Measurements from ENCODE around the gene COL25A1.
"Not testable (repeated sequence)": the region's sequence is repeated elsewhere in the genome, so short reads cannot be mapped to it uniquely, and the experiment has no call there.

The COL25A1 gene

GRCh38 chr4:109009909-109010308 lies 292.5 kb downstream of the COL25A1 start:
- no peak overlapping the region for H3K4me3 ChIP-seq (ENCODE audit: low read length)
- no peak for DNase-seq (ENCODE audit: low read depth, low spot score)

GRCh38 chr4:109007976-109008375 lies 294.5 kb downstream of the COL25A1 start:
- H3K4me3 ChIP-seq (ENCODE audit: low read length), result no peak overlapping the region
- no peak for DNase-seq (ENCODE audit: low read depth, low spot score)

- H3K4me3 ChIP-seq (ENCODE audit: low read length), result no peak overlapping the region
- DNase-seq (ENCODE audit: low read depth, low spot score), result no peak
Observed at GRCh38 chr4:109005523-109005922, 296.9 kb downstream of the COL25A1 start.

GRCh38 chr4:109004418-109004817 lies 298.0 kb downstream of the COL25A1 start:
- DNase-seq (ENCODE audit: low read depth, low spot score), result no peak
- no peak overlapping the region for H3K4me3 ChIP-seq (ENCODE audit: low read length)

- DNase-seq (ENCODE audit: low read depth, low spot score), result no peak
- no peak overlapping the region for H3K4me3 ChIP-seq (ENCODE audit: low read length)
Observed at GRCh38 chr4:109003964-109004363, 298.5 kb downstream of the COL25A1 start.

GRCh38 chr4:108991551-108992328 lies 310.7 kb downstream of the COL25A1 start:
- no peak overlapping the region for H3K4me3 ChIP-seq (ENCODE audit: low read length)
- no peak for DNase-seq (ENCODE audit: low read depth, low spot score)

- H3K4me3 ChIP-seq (ENCODE audit: low read length), result no peak overlapping the region
- DNase-seq (ENCODE audit: low read depth, low spot score), result no peak
Observed at GRCh38 chr4:108988464-108989195, 313.8 kb downstream of the COL25A1 start.

- DNase-seq (ENCODE audit: low read depth, low spot score); H3K4me3 ChIP-seq (ENCODE audit: low read length): not testable (repeated sequence)
Observed at GRCh38 chr4:108984495-108984894, 318.0 kb downstream of the COL25A1 start.

GRCh38 chr4:108982402-108983185 lies 319.9 kb downstream of the COL25A1 start:
- no peak for DNase-seq (ENCODE audit: low read depth, low spot score)
- H3K4me3 ChIP-seq (ENCODE audit: low read length), result no peak overlapping the region

GRCh38 chr4:108980455-108981239 lies 321.8 kb downstream of the COL25A1 start:
- no peak overlapping the region for H3K4me3 ChIP-seq (ENCODE audit: low read length)
- DNase-seq (ENCODE audit: low read depth, low spot score), result no peak

- no peak overlapping the region for H3K4me3 ChIP-seq (ENCODE audit: low read length)
- DNase-seq (ENCODE audit: low read depth, low spot score), result no peak
Observed at GRCh38 chr4:108979759-108980158, 322.7 kb downstream of the COL25A1 start.

GRCh38 chr4:108978066-108978465 lies 324.4 kb downstream of the COL25A1 start:
- no peak overlapping the region for H3K4me3 ChIP-seq (ENCODE audit: low read length)
- DNase-seq (ENCODE audit: low read depth, low spot score), result no peak

- H3K4me3 ChIP-seq (ENCODE audit: low read length), result no peak overlapping the region
- DNase-seq (ENCODE audit: low read depth, low spot score), result no peak
Observed at GRCh38 chr4:108972613-108973283, 329.7 kb downstream of the COL25A1 start.

- H3K4me3 ChIP-seq (ENCODE audit: low read length), result no peak overlapping the region
- DNase-seq (ENCODE audit: low read depth, low spot score), result no peak
Observed at GRCh38 chr4:108971473-108971872, 331.0 kb downstream of the COL25A1 start.

- H3K4me3 ChIP-seq (ENCODE audit: low read length), result no peak overlapping the region
- DNase-seq (ENCODE audit: low read depth, low spot score), result no peak
Observed at GRCh38 chr4:108965472-108966076, 336.9 kb downstream of the COL25A1 start.

GRCh38 chr4:108965016-108965415 lies 337.4 kb downstream of the COL25A1 start:
- no peak for DNase-seq (ENCODE audit: low read depth, low spot score)
- no peak overlapping the region for H3K4me3 ChIP-seq (ENCODE audit: low read length)

- no peak overlapping the region for H3K4me3 ChIP-seq (ENCODE audit: low read length)
- no peak for DNase-seq (ENCODE audit: low read depth, low spot score)
Observed at GRCh38 chr4:108963910-108964309, 338.5 kb downstream of the COL25A1 start.

- no peak for DNase-seq (ENCODE audit: low read depth, low spot score)
- H3K4me3 ChIP-seq (ENCODE audit: low read length), result no peak overlapping the region
Observed at GRCh38 chr4:108959491-108959890, 343.0 kb downstream of the COL25A1 start.
